Endothelial cell of umbilical vein (primary cell): ENCODE results near the gene RTL5.

Experiments
- EZH2 ChIP-seq: IDR thresholded peaks from 2 replicates; pipeline ENCODE4 v1.6.1; 2012; ENCODE audit warnings: borderline replicate concordance, low read depth, mild to moderate bottlenecking, moderate library complexity, low read length, inconsistent platforms; ENCODE audit not compliant: severe bottlenecking
- POLR2A ChIP-seq: IDR thresholded peaks from 2 replicates; pipeline ENCODE4 v1.6.1; 2012; ENCODE audit warnings: low read depth, mild to moderate bottlenecking, control low read depth, low read length
- POLR2AphosphoS5 ChIP-seq: IDR thresholded peaks from 2 replicates; pipeline ENCODE4 v1.6.1; 2012; ENCODE audit warnings: low read depth, mild to moderate bottlenecking, control low read depth, low read length, moderate library complexity; ENCODE audit not compliant: insufficient read depth
- TF ChIP-seq, protein P1 (sequence below), 2 donors: IDR thresholded peaks; 1 replicate in 1 of 2; 2 replicates in 1 of 2; pipeline ENCODE4 v1.5.1; 2011; ENCODE audit warnings: low read length in 2 of 2, mild to moderate bottlenecking in 2 of 2, moderate library complexity in 2 of 2, control low read depth in 1 of 2, inconsistent platforms in 1 of 2, low read depth in 1 of 2; ENCODE audit not compliant: insufficient read depth in 1 of 2; ENCODE audit errors: extremely low read depth in 1 of 2

- TF ChIP-seq, protein P1, sequence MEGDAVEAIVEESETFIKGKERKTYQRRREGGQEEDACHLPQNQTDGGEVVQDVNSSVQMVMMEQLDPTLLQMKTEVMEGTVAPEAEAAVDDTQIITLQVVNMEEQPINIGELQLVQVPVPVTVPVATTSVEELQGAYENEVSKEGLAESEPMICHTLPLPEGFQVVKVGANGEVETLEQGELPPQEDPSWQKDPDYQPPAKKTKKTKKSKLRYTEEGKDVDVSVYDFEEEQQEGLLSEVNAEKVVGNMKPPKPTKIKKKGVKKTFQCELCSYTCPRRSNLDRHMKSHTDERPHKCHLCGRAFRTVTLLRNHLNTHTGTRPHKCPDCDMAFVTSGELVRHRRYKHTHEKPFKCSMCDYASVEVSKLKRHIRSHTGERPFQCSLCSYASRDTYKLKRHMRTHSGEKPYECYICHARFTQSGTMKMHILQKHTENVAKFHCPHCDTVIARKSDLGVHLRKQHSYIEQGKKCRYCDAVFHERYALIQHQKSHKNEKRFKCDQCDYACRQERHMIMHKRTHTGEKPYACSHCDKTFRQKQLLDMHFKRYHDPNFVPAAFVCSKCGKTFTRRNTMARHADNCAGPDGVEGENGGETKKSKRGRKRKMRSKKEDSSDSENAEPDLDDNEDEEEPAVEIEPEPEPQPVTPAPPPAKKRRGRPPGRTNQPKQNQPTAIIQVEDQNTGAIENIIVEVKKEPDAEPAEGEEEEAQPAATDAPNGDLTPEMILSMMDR (IDR thresholded peaks at IDR 0.05; ENCODE audit: extremely low read depth in 1 of 2, insufficient read depth in 1 of 2, low read depth in 1 of 2, low read length in 2 of 2): no peak
- no peak for TF ChIP-seq EZH2
- no peak for TF ChIP-seq POLR2A
- TF ChIP-seq POLR2AphosphoS5: no peak
These were observed 16.9 kb downstream of the RTL5 start for GRCh38 chrX:72114807-72115206.
